Stomach (tissue), 4 donors: Measurements from ENCODE around the gene MSTO1.
"Not testable (repeated sequence)": the region's sequence is repeated elsewhere in the genome, so short reads cannot be mapped to it uniquely, and the experiment has no call there.

Experiments
- POLR2A ChIP-seq, 4 donors: fragments of 450-650 bp; IDR thresholded peaks; one replicate each; pipeline ENCODE4 v1.6.1; 2016; ENCODE audit warnings: antibody characterized with exemption in 4 of 4, control low read depth in 2 of 4, mild to moderate bottlenecking in 1 of 4, moderate library complexity in 1 of 4
- TF ChIP-seq, protein P1 (sequence below), 7 experiments: fragments of 450-650 bp in 4 of 7; fragments of 200-600 bp in 3 of 7; sonication (generic) in 3 of 7; IDR thresholded peaks; one replicate each; pipeline ENCODE4 v1.5.1; 2016 to 2019; ENCODE audit warnings: antibody characterized with exemption in 7 of 7, control low read depth in 2 of 7, mild to moderate bottlenecking in 1 of 7

DNA sequence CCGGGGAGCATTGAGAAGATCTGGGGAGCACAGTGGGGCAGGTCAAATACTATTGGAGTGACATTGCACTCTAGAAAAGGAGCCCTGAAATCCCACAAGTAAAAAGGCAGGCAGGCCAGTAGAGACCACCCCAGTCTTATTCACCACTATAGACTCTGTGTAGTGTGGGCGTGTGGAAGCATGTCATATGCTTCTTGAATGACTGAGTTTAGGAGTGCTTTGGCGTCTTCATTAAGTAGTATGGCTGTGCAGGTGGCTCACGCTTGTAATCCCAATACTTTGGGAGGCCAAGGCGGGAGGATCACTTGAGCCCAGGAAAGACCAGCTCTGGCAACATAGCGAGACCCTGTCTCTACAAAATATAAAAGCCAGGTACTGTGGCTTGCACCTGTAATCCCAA lies 26.2 kb upstream of the MSTO1 start:
- not testable (repeated sequence) for TF ChIP-seq POLR2A (IDR thresholded peaks at IDR 0.05)
- TF ChIP-seq, protein P1, sequence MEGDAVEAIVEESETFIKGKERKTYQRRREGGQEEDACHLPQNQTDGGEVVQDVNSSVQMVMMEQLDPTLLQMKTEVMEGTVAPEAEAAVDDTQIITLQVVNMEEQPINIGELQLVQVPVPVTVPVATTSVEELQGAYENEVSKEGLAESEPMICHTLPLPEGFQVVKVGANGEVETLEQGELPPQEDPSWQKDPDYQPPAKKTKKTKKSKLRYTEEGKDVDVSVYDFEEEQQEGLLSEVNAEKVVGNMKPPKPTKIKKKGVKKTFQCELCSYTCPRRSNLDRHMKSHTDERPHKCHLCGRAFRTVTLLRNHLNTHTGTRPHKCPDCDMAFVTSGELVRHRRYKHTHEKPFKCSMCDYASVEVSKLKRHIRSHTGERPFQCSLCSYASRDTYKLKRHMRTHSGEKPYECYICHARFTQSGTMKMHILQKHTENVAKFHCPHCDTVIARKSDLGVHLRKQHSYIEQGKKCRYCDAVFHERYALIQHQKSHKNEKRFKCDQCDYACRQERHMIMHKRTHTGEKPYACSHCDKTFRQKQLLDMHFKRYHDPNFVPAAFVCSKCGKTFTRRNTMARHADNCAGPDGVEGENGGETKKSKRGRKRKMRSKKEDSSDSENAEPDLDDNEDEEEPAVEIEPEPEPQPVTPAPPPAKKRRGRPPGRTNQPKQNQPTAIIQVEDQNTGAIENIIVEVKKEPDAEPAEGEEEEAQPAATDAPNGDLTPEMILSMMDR (IDR thresholded peaks at IDR 0.05): not testable (repeated sequence)
